Activated CD8-positive, alpha-beta memory T cell treated with anti-CD3 and anti-CD28 coated beads, Interleukin-2, amount 10 ng/mL, durations not matched to agents 7 days and 5 days (primary cell): ENCODE data around the gene PHF2. TPM values are rescaled to one million over a fixed set of nuclear protein-coding genes. Genes with fewer than 3 reads are reported as not detected.

Experiments
- ATAC-seq: fragments of 150-1000 bp; cut with Tn5 transposase; one replicate; pipeline ENCODE4 v1.10.0; 2021; ENCODE audit warnings: moderate library complexity
- CTCF ChIA-PET: fragments of 350-600 bp; sonication (Branson Sonifier 250); formaldehyde crosslinking; loops from one replicate; lab custom pipeline; 2021; ENCODE audit warnings: antibody characterized with exemption; lab: Charles Lee
- DNase-seq: peaks from one replicate; pipeline ENCODE4 v3.0.0-alpha.2; 2020
- H3K27ac Mint-ChIP-seq: one replicate; pipeline ENCODE4 v1.8.0; 2021; ENCODE audit warnings: mild to moderate bottlenecking, mixed read lengths
- H3K27me3 Mint-ChIP-seq: one replicate; pipeline ENCODE4 v1.8.0; 2021; ENCODE audit warnings: mixed read lengths
- H3K36me3 Mint-ChIP-seq: one replicate; pipeline ENCODE4 v1.8.0; 2021; ENCODE audit warnings: mild to moderate bottlenecking, mixed read lengths
- H3K4me1 Mint-ChIP-seq: one replicate; pipeline ENCODE4 v1.8.0; 2021; ENCODE audit warnings: mixed read lengths
- H3K4me3 Mint-ChIP-seq: one replicate; pipeline ENCODE4 v1.8.0; 2021; ENCODE audit warnings: mild to moderate bottlenecking, moderate library complexity, mixed read lengths
- H3K9me3 Mint-ChIP-seq: one replicate; pipeline ENCODE4 v1.8.0; 2022; ENCODE audit warnings: low read depth, mixed read lengths
- total RNA-seq, 2 experiments: library from RNA; stranded (reverse); gene quantifications; one replicate each; pipeline ENCODE4 v1.2.3, GENCODE V29; 2021

Gene PHF2
- total RNA-seq, 2 experiments from 2014 or later = 25.1 to 26.3 TPM

DNA sequence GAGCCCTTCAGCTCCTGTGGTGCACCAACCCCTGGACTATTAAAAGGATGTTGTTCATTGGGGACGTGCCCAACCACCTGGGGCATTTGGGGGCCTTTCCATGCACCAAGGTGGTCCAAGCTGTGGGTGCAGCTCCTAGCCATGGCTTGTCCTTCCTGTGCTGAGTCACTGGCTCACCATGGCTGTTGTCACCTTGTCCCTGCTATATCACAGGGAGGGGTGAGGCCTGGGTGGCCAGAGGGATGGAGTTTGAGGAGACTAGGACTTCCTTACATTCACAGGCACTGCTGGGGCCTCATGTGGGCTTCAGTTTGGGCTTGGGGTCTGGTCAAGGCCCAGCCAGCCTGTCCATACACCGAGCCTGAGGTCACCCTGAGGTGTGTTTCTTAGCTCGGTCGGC, 45.5 kb downstream of the PHF2 start:
- ATAC-seq = no peak
- Mint-ChIP-seq H3K4me1 (no peaks in the 10 kb centered on the region), H3K27me3 (no peaks in the 10 kb centered on the region), H3K36me3 (peaks cover 4% of the 10 kb centered on the region), H3K4me3 (no peak overlapping the region), H3K9me3 (peaks cover 2% of the 10 kb centered on the region), H3K27ac (no peak overlapping the region)
- CTCF ChIA-PET = no interaction called here
- DNase-seq = no peak

DNA sequence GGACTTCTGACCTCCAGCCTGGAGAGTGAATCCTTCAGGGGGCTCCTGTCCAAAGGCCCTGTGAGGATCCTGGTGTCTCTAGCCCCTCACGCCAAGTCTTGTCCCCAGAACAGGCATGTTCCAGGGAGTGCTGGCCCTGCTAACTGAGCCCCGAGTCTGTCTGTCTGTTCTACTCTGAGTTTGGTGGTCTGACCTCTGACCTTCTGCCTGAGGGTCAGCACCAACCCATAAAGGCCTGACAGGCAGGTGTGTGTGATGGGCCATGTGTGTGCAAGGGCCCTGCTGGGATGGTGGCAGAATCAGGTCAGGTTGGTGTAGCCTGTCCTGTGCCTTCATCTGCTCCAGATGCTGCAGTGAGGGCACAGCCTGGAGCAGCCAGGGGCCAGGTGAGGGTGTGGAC, 46.3 kb downstream of the PHF2 start:
- DNase-seq = no peak
- CTCF ChIA-PET = no interaction called here

DNA sequence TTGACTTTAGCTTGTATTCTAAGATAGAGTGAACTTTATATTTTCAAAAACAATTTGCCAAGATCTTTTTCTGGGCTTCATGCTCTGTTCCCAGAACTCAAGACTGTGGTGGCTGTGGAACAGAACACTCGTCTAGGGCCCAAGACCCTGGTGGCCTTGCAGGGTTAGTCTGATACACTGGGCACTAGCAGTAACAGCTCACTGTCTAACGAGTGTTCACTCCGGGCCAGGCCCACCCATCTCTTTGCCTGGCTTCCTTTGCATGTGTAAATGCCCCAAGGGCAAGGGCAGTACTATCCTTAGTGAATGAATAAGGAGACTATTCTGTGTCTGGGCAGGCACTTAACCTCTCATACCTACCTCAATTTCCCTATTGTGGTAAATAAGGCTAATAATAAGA, 47.4 kb downstream of the PHF2 start:
- no peak overlapping the region for H3K27ac Mint-ChIP-seq
- no peaks in the 10 kb centered on the region for H3K4me1 Mint-ChIP-seq
- DNase-seq = no peak
- ATAC-seq = no peak
- peaks cover 16% of the 10 kb centered on the region for H3K36me3 Mint-ChIP-seq
- no peaks in the 10 kb centered on the region for H3K27me3 Mint-ChIP-seq
- CTCF ChIA-PET = no interaction called here
- H3K9me3 Mint-ChIP-seq = peaks cover 13% of the 10 kb centered on the region
- H3K4me3 Mint-ChIP-seq = no peak overlapping the region

More for the DNA sequence above, 46.3 kb downstream of the PHF2 start:
- H3K9me3 Mint-ChIP-seq = peaks cover 5% of the 10 kb centered on the region
- H3K27me3 Mint-ChIP-seq = no peaks in the 10 kb centered on the region
- no peak for ATAC-seq
- H3K27ac Mint-ChIP-seq = no peak overlapping the region
- H3K4me1 Mint-ChIP-seq = no peaks in the 10 kb centered on the region
- H3K4me3 Mint-ChIP-seq = no peak overlapping the region
- H3K36me3 Mint-ChIP-seq = peaks cover 6% of the 10 kb centered on the region

DNA sequence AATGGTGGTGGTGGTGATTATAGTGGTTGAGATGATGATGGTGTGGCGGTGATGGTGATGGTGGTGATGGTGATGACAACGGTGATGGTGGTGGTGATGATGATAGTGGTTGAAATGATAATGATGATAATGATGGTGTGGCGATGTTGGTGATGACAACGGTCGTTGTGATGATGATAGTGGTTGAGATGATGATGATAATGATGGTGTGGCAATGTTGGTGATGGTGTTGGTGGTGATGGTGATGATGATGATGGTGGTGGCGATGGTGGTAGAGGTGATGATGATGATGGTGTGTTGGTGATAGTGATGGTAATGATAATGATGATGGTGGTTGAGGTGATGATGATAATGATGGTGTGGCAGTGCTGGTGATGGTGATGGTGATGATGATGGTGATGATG, 48.0 kb downstream of the PHF2 start:
- DNase-seq = no peak
- Mint-ChIP-seq H3K27ac (no peak overlapping the region), H3K9me3 (peaks cover 13% of the 10 kb centered on the region), H3K36me3 (peaks cover 16% of the 10 kb centered on the region), H3K4me1 (no peaks in the 10 kb centered on the region), H3K4me3 (no peak overlapping the region), H3K27me3 (no peaks in the 10 kb centered on the region)
- ATAC-seq = no peak
- CTCF ChIA-PET = no interaction called here

DNA sequence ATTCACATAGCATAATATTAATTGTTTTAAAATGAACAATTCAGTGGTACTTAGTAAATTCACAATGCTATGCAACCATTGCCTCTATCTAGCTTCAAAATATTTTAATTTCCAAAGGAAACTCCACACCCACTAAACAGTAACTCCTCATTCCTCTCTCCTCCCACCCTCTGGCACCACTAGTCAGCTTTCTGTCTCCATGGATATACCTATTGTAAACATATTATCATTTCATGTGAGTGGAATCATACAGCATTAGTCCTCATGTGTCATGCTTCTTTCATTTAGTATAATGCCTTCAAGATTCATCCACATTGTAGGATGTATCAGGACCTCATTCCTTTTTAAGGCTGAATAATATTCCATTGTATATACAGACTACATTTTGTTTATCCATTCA, 48.6 kb downstream of the PHF2 start:
- Mint-ChIP-seq H3K4me1 (no peaks in the 10 kb centered on the region), H3K4me3 (no peak overlapping the region)
- CTCF ChIA-PET = no interaction called here

DNA sequence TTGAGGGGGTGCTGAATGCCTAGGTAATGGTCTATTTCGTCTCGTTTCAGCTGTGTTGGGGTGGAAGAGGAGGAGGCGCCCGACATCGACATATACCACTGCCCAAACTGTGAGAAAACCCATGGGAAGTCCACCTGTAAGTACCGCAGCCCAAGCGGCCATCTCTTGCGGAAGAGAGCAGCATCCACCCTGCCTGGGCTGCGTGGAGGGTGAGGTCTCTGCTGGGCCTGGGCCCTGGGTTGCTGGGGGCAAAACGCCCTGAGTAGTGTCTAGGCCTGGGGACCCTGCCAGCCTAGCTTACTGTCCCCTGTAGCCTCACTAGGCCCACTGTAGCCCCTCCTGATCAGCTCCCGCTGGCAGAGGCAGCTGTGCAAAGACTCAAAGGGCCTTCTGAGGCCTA, 53.5 kb downstream of the PHF2 start:
- CTCF ChIA-PET = no interaction called here
- Mint-ChIP-seq H3K27me3 (no peaks in the 10 kb centered on the region), H3K9me3 (peaks cover 13% of the 10 kb centered on the region), H3K27ac (no peak overlapping the region), H3K4me1 (no peaks in the 10 kb centered on the region), H3K4me3 (no peak overlapping the region), H3K36me3 (peaks cover 16% of the 10 kb centered on the region)
- DNase-seq (no peak), ATAC-seq (no peak)

More for the DNA sequence above, 48.6 kb downstream of the PHF2 start:
- Mint-ChIP-seq H3K27me3 (no peaks in the 10 kb centered on the region), H3K36me3 (peaks cover 16% of the 10 kb centered on the region), H3K27ac (no peak overlapping the region), H3K9me3 (peaks cover 13% of the 10 kb centered on the region)
- ATAC-seq = no peak
- no peak for DNase-seq

DNA sequence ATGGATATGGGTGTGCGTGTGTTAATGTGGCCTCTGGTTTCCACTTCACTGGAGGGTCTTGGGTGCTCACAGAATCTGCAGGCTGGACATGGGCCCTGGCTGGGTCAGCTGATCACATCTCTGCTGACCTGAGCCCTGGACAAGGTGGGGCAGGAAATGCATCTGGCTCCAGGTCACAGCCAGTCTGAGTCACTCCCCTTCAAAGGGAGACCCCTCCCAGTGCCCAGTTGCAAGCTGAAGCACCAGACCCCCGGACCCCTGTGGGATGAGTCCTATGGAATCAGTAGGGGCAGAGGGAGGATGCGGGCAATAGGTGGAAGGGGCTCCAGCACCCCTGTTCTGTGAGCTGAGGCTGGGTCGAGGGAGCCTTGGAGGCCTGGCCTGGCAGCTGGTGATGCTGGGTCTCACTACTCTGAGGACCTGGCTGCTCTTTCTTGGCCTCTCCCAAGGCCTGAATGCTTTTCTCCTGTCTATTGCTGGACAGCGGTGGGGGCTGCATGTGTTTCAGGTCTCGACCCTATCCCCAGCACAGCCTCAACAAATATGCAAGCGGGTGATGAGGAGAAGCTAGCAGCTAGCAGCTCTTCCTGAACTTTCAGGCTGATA, 54.5 kb downstream of the PHF2 start:
- ATAC-seq = no peak
- peak; percentile 36 for DNase-seq
- no peaks in the 10 kb centered on the region for H3K27me3 Mint-ChIP-seq
- CTCF ChIA-PET = no interaction called here
- peaks cover 13% of the 10 kb centered on the region for H3K9me3 Mint-ChIP-seq
- H3K4me3 Mint-ChIP-seq = no peak overlapping the region
- H3K27ac Mint-ChIP-seq = no peak overlapping the region
- H3K36me3 Mint-ChIP-seq = peaks cover 19% of the 10 kb centered on the region
- H3K4me1 Mint-ChIP-seq = no peaks in the 10 kb centered on the region

DNA sequence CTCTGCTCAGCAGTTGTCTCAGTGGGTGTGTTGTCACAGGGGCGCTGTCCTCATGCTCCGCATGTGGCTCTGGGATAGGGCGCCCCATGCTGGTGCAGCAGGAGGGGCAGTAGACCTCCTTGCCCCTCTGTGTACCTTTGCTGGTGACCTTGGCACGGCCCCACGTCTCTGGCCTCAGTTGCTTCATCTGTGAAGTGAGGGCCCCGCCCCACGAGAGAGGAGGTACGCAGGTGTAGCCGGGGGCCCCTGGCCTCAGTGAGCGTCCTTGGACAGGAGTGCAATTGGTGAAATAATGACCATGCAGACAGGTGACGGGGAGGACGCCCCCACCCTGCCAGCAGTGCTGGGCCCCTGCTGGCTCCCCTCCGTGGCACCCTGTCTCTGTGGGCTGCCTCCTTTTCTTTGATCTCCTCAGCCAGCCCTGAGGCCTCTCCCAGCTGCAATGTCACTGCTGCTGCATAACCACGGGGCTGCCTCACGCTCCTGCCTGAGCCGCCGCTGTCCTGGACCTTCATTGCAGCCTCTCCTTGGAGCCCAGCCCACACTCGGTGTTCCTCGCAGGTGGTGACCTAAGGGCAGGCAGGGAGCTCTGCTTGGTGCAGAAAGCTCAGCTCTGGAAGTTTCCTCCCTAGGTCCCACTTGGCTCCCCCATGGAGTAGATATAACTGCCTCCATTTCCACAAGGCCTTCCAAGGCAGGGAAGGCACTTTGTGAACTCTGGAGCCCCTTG, 57.3 kb downstream of the PHF2 start:
- peak; percentile 12 for DNase-seq
- H3K4me1 Mint-ChIP-seq = no peaks in the 10 kb centered on the region

DNA sequence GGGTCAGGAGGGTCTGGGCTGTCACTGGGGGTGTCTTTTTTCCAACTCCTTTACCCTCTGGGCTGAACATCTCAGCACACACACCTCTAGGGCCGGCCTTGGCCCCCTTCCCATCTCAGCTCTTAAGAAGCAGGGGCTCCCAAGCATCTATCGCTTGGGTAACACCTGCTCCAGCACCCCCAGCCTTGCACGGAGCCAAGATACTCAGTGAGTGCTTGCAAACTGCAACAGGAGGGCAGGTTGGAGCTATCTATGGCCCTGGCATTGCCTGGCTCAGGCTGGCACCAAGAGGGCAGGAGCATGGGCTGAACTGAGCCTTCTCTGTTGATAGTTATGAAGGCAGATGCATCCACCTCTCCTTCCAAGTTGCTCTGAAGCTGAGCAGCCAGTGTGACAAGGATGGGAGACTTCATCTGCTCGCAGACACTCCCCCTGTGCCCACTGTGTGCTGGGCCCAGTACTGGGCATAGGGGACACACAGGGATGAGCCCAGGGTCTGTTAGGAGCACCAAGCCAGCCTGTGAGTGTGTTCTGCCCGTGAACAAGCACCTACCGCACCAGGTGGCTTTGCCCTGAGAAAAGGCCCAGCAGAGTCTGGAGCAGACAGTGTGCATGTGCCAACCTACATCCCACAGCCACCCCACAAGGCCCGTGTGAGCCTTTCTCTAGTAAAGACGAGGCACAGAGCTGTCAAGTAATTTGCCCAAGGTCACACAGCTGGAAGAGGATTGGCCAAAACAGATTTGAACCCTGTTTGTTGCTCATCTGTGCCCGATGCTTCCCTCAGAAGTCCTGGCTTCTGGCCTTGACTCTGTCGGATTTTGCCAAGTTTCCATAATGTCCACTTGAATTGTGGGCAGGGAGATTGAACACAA, 58.2 kb downstream of the PHF2 start:
- CTCF ChIA-PET = no interaction called here
- DNase-seq = peak; percentile 22
- no peaks in the 10 kb centered on the region for H3K4me1 Mint-ChIP-seq
- H3K9me3 Mint-ChIP-seq = no peaks in the 10 kb centered on the region
- no peak overlapping the region for H3K27ac Mint-ChIP-seq
- H3K4me3 Mint-ChIP-seq = no peak overlapping the region
- ATAC-seq = no peak
- no peaks in the 10 kb centered on the region for H3K27me3 Mint-ChIP-seq
- peaks cover 32% of the 10 kb centered on the region for H3K36me3 Mint-ChIP-seq

More for the DNA sequence above, 57.3 kb downstream of the PHF2 start:
- peaks cover 28% of the 10 kb centered on the region for H3K36me3 Mint-ChIP-seq
- ATAC-seq = no peak
- H3K27ac Mint-ChIP-seq = no peak overlapping the region
- H3K9me3 Mint-ChIP-seq = no peaks in the 10 kb centered on the region
- CTCF ChIA-PET = no interaction called here
- H3K4me3 Mint-ChIP-seq = no peak overlapping the region
- no peaks in the 10 kb centered on the region for H3K27me3 Mint-ChIP-seq

DNA sequence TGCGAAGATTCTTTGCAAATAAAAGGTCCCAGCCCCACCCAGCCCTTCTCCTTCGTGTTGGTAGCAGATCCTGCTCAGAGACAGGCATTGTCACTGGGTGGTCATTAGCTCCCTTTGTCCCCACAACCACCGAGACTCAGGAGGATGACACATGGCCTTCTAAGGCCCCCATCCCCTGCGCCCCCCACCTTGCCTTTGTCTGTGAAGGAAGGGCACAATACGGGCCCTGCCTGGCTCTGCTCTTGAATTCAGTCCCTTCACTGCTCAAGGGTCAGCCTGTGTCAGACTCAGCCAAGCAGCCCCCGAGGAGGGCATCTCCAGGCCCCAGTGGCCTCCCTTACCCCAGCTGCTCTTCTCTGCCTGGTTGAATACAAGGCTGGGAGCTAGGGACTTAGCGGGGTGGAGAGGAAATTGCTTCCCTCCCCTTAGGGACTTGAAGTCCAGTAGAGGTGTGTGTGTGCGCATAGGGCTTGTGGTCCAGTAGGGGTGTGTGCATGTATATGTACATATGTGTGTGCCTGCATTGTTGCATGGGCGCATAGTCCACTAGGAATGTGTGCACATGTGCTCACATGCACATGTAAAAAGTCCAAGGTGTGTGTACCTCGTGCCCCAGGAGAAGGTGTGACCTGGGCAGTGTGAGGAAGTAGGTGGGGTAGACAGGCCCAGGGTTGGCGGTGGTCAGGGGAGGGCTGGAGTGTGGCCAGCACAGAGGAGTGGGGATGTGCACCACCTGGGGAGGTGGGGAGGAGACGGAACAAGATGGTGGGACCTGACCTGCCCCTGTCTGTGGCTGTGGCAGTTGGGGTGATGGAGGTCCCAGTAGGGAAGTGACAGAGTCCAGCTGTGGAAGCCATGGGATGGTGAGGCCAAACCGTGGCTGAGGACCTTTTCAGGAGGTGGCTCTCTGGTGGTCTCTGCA, 59.1 kb downstream of the PHF2 start:
- ATAC-seq = no peak
- peak; percentile 31 for DNase-seq
- Mint-ChIP-seq H3K36me3 (peaks cover 37% of the 10 kb centered on the region), H3K4me3 (no peak overlapping the region), H3K9me3 (no peaks in the 10 kb centered on the region), H3K27ac (no peak overlapping the region), H3K27me3 (no peaks in the 10 kb centered on the region), H3K4me1 (no peaks in the 10 kb centered on the region)
- CTCF ChIA-PET = no interaction called here

DNA sequence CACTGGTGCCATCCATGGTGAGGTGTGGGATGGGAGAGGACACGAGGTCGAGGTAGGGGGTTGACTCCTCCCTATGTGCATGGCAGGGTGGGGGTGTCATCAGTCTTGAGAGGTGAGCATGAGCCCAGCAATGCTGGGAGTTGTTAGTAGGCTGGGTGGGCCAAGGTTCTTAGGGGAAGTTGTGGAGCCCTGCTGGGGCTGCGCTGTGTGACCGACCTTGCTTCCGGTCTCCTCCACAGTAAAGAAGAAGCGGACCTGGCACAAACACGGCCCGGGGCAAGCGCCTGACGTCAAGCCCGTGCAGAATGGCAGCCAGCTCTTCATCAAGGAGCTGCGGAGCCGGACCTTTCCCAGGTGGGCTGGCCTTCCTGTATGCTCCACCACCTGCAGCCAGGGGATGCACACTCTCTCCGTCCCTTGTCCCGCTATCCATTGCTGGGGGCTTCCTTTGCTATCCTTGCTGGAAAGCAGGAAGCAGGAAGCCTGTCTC, 59.8 kb downstream of the PHF2 start:
- no peak overlapping the region for H3K4me3 Mint-ChIP-seq
- no peak for ATAC-seq
- CTCF ChIA-PET = no interaction called here

DNA sequence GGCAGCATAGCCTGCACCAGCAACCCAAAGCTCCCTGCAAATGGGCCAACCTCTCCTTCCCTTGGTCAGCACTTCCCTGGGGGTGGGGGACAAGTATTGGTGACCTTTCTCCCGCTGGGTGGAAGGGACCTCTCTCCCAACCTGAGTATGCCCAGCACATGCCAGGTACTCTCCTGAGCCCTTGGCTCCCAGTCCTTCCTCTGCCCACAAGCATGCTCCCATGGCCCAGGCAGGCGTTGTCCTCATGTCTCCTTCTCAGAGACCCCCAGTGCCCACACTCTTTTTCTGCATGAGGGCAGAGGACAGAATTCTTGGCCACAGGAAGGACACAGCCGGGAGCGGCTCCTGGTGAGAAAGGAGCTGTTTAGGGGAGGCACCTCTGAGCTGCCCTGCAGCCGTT, 60.3 kb downstream of the PHF2 start:
- CTCF ChIA-PET = no interaction called here
- H3K4me1 Mint-ChIP-seq = no peaks in the 10 kb centered on the region
- H3K4me3 Mint-ChIP-seq = no peak overlapping the region
- ATAC-seq = no peak
- no peaks in the 10 kb centered on the region for H3K9me3 Mint-ChIP-seq
- H3K27me3 Mint-ChIP-seq = no peaks in the 10 kb centered on the region
- H3K36me3 Mint-ChIP-seq = peaks cover 41% of the 10 kb centered on the region
- no peak overlapping the region for H3K27ac Mint-ChIP-seq
- peak; percentile 18 for DNase-seq

More for the DNA sequence above, 59.8 kb downstream of the PHF2 start:
- H3K4me1 Mint-ChIP-seq = no peaks in the 10 kb centered on the region
- no peak overlapping the region for H3K27ac Mint-ChIP-seq
- DNase-seq = peak; percentile 22
- H3K27me3 Mint-ChIP-seq = no peaks in the 10 kb centered on the region
- H3K9me3 Mint-ChIP-seq = no peaks in the 10 kb centered on the region
- peaks cover 41% of the 10 kb centered on the region for H3K36me3 Mint-ChIP-seq

DNA sequence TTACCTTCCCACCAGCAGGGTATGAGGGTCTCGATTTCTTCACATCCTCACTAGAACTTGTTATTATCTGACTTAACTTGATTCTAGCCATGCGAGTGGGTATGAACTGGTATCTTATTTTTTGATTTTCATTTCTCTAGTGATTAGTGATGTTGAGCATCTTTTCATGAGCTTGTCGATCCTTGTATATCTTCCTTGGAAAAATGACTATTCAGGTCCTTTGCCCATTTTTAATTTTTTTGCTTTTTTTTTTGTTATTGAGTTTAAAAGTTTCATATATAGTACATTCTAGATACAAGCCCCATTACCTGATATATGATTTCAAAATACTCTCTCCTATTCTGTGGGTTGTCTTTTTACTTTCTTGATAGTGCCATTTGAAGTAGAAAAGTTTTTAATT, 61.5 kb downstream of the PHF2 start:
- H3K27ac Mint-ChIP-seq = no peak overlapping the region
- H3K36me3 Mint-ChIP-seq = peaks cover 43% of the 10 kb centered on the region
- ATAC-seq (no peak), DNase-seq (no peak)
- no peaks in the 10 kb centered on the region for H3K27me3 Mint-ChIP-seq
- no peaks in the 10 kb centered on the region for H3K4me1 Mint-ChIP-seq
- no peaks in the 10 kb centered on the region for H3K9me3 Mint-ChIP-seq
- no peak overlapping the region for H3K4me3 Mint-ChIP-seq
- CTCF ChIA-PET = no interaction called here
